Measurements from ENCODE around the gene MUS81.
A peak's percentile ranks its signal among the peaks of the same experiment; 100 is the strongest.
"Not testable (repeated sequence)": the region's sequence is repeated elsewhere in the genome, so short reads cannot be mapped to it uniquely, and the experiment has no call there.

Gene MUS81

DNA sequence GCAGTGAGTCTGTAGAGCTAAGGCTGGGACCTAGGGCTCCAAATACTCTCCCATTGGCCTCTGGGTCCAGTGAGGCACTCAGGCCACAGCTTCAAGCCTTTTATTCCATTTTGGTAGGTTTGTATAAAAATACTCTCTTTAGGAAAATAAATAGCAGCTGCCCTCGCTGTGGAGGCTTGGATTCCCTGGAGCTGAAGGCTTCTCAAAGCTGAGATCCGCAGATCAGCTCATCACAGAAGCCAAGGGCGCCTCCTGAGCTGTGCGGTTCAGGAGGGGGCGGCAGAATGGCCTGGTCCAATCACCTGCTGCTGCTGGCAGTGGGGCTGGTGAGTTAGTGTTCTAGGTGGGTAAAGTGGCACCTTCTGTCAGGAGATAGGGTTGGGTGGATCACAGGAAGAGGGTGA is 31.9 kb downstream of the MUS81 start:
- Histone ChIP-seq H3K4me3 (ENCODE audit: low read length) (peak overlapping the region; percentile 74), H3K4me1 (ENCODE audit: control insufficient read depth, insufficient read depth, low read length) (peaks cover 77% of the 10 kb centered on the region), H3K4me2 (ENCODE audit: low read length) (peak overlapping the region; percentile 89), H3K9ac (ENCODE audit: low read depth, low read length) (peak overlapping the region; percentile 86), H3K36me3 (ENCODE audit: insufficient read depth, low read length) (peaks cover 52% of the 10 kb centered on the region)
- not testable (repeated sequence) for H3K27me3 ChIP-seq (ENCODE audit: control insufficient read depth, insufficient read depth, low read length); H3K9me3 ChIP-seq (replicated peaks; ENCODE audit: low read length)

DNA sequence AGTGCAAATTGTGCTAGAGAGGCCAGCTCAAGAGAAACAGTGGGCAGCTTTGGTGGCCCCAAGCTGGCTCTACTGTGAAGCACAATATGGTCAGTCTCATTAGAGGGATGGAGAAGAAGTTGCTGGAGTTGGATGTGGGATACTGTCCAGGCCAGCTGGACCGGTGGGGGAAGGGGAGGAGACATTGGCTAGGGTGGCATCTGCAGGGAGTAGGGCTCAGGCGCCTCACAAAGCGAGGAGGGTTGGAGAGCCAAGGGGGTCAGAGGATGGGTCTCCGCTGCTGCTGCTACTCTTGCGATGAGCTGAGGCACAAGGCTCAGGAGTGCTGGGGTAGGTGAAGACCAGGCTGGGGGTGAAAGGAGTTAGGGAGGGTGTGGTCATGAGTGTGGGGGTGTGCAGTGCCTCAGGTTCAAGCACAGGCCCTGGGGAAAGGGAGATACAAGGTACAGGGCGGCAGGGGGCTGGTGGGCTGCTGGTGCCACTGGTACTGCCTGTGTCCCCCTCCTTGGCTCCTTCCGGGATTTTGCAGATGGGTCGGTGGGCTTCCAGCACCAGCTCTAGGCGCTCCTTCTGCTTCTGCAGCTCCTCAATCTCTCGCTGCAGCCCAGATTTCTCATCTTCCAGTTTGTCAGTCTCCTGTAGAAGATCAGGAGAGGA is 32.6 kb downstream of the MUS81 start:
- Histone ChIP-seq H3K36me3 (ENCODE audit: insufficient read depth, low read length) (peaks cover 57% of the 10 kb centered on the region), H3K27me3 (ENCODE audit: control insufficient read depth, insufficient read depth, low read length) (no peaks in the 10 kb centered on the region), H3K4me3 (ENCODE audit: low read length) (peak overlapping the region; percentile 74), H3K9ac (ENCODE audit: low read depth, low read length) (peak overlapping the region; percentile 86), H3K9me3 (replicated peaks; ENCODE audit: low read length) (no peaks in the 10 kb centered on the region), H3K4me1 (ENCODE audit: control insufficient read depth, insufficient read depth, low read length) (peaks cover 77% of the 10 kb centered on the region), H3K4me2 (ENCODE audit: low read length) (peak overlapping the region; percentile 89)

DNA sequence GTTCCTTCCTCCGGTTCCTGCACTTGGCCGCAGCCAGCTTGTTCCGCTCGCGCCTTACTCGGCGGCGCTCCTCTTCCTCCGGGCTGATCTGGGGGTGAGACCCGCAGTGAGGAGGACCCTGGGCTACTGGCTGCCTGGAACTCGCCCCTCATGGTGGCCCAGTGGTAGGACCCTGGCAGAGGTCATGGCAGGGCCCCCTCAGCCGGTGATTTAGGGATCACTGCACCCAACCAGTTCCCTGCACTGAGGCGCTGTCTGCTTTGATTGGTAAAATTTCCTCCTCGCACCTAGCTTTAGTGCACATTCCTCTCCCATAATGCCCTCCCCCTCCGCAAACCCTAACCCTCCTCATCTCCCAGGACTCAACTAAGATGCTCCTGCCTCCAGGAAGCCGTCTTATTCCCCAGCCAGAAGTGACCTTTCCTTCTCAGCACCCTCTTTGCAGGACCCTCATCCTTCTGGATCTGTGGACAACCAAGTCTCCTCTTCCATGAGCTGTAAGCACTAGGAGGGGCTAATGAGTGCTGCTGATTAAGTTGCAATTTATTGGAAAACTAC is 33.9 kb downstream of the MUS81 start:
- Histone ChIP-seq H3K4me3 (ENCODE audit: low read length) (peak overlapping the region; percentile 55), H3K36me3 (ENCODE audit: insufficient read depth, low read length) (peaks cover 68% of the 10 kb centered on the region), H3K9ac (ENCODE audit: low read depth, low read length) (peak overlapping the region; percentile 39), H3K4me1 (ENCODE audit: control insufficient read depth, insufficient read depth, low read length) (peaks cover 71% of the 10 kb centered on the region), H3K27me3 (ENCODE audit: control insufficient read depth, insufficient read depth, low read length) (no peaks in the 10 kb centered on the region), H3K4me2 (ENCODE audit: low read length) (peak overlapping the region; percentile 89), H3K9me3 (replicated peaks; ENCODE audit: low read length) (no peaks in the 10 kb centered on the region)

DNA sequence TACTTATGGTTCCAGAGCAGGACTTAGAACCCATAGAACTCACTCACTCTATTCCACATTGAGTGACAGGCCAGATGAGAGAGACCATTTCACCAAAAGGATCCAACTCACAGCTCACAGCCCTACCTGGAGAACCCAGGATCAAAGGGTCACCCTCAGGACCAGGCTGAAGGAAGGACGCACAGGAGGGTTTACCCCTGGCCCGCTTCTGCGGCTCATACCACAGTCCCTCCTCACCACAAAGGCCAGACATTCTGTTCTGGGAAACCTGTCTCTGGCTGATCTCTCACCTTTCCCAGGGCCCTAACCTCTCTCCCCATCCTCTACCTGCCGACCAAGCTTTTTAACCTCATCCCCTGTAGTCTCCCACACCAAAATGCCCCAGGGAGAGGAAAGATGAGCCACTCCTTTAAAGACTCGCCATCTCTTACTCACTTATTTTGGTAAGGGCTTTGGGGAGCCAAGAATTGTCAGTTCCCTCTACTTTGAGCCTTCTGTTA is 35.3 kb downstream of the MUS81 start:
- H3K4me2 ChIP-seq (ENCODE audit: low read length): peak overlapping the region; percentile 82
- peaks cover 60% of the 10 kb centered on the region for H3K4me1 ChIP-seq (ENCODE audit: control insufficient read depth, insufficient read depth, low read length)
- no peaks in the 10 kb centered on the region for H3K27me3 ChIP-seq (ENCODE audit: control insufficient read depth, insufficient read depth, low read length)
- H3K9ac ChIP-seq (ENCODE audit: low read depth, low read length): peak overlapping the region; percentile 96
- no peaks in the 10 kb centered on the region for H3K9me3 ChIP-seq (replicated peaks; ENCODE audit: low read length)
- H3K4me3 ChIP-seq (ENCODE audit: low read length): peak overlapping the region; percentile 86
- peaks cover 74% of the 10 kb centered on the region for H3K36me3 ChIP-seq (ENCODE audit: insufficient read depth, low read length)

DNA sequence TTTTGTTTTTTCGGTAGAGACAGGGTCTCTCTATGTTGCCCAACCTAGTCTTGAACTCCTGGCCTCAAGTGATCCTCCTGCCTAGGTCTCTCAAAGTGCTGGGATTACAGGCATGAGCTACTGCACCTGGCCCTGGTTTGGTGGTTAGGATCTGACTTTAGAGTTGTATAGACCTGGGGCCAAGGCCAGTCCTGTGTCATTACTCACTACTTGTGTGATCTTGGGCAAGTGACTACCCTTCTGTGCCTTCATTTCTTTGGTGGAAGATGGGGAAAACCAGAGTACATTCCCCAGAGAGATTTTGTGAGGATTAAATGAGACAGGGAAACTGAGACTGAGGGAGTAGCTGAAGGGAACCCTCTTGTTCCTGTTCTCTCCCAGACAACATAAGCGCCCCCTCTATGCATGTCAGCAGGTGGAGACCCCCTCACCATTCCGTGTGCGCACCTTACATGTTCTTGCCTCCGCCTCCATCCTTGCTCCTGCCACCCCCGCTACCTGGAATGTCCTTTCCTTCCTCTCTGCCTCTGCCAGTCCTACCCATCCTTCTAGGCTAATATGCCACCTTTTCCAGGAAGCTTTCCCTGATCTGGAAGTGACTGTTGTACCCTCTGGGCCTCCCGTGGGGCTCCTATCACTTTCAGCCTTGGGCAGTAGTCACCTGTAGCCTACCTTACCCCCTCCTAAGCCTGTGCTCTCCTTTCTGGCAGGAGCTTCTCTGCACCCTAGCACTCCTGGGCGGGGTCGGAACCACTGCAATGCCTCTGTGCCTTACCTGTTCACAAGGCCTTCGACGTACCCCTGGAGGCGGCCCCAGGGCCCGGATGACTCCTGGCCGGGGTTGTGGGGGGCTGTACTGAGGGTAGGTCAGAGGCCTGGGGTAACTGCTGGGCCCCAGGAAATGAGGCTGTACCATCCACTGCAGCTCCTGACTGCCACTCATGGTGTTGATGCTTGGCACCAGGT is 36.1 kb downstream of the MUS81 start:
- Histone ChIP-seq H3K4me1 (ENCODE audit: control insufficient read depth, insufficient read depth, low read length) (peaks cover 65% of the 10 kb centered on the region), H3K4me2 (ENCODE audit: low read length) (peak overlapping the region; percentile 82), H3K9me3 (replicated peaks; ENCODE audit: low read length) (no peaks in the 10 kb centered on the region), H3K9ac (ENCODE audit: low read depth, low read length) (peak overlapping the region; percentile 96), H3K36me3 (ENCODE audit: insufficient read depth, low read length) (peaks cover 70% of the 10 kb centered on the region), H3K27me3 (ENCODE audit: control insufficient read depth, insufficient read depth, low read length) (no peaks in the 10 kb centered on the region), H3K4me3 (ENCODE audit: low read length) (peak overlapping the region; percentile 86)

DNA sequence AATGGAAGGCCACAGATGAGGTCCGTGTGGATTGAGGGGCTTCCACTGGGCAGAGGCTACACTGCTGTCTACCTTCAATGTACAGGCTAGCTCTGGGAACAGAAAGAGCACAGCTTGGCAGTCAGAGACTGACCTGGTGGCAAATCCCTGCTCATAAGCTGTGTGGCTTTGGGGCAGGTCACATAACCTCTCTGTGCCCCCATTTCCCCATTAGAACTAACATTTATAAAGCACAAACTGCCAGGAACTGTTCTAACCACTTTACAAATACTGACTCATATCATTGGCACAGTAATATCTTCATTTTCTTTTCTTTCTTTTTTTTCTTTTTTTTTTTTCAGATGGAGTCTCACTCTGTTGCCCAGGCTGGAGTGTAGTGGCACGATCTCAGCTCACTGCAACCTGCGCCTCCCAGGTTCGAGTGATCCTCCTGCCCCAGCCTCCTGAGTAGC is 36.8 kb downstream of the MUS81 start:
- peak overlapping the region; percentile 96 for H3K9ac ChIP-seq (ENCODE audit: low read depth, low read length)
- peaks cover 63% of the 10 kb centered on the region for H3K36me3 ChIP-seq (ENCODE audit: insufficient read depth, low read length)
- no peaks in the 10 kb centered on the region for H3K9me3 ChIP-seq (replicated peaks; ENCODE audit: low read length)
- peak overlapping the region; percentile 82 for H3K4me2 ChIP-seq (ENCODE audit: low read length)
- peak overlapping the region; percentile 86 for H3K4me3 ChIP-seq (ENCODE audit: low read length)
- H3K27me3 ChIP-seq (ENCODE audit: control insufficient read depth, insufficient read depth, low read length): no peaks in the 10 kb centered on the region
- H3K4me1 ChIP-seq (ENCODE audit: control insufficient read depth, insufficient read depth, low read length): peaks cover 65% of the 10 kb centered on the region

DNA sequence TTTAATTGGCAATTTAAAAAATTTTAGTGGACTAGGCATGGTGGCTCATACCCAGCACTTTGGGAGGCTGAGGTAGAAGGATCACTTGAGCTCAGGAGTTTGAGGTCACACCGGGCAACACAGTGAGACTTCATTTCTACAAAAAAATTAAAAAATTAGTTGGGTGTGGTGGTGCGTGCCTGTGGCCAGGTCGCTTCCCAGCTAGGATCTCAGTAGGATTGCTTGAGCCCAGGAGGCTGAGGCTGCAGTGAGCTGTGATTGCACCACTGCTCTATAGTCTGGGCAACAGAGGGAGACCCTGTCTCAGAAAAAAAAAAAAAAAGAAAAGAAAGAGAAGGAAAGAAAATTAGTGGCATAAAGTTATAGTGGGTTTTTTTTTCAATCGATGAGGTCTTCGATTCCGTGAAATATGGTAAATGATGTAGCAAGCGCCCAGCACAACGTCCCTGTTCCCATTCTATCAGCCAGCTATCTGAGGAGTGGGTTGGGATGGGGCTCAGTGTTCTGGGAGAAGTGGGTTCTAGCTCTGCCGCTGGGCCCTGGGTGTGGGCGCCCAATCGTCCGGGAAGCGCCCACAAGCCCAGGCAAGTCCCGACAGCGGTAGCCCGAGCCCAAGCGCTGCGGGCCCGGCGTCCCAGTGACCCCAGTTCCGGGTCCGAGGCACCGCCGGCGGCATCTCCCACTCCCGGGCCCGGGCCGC is 38.6 kb downstream of the MUS81 start:
- Histone ChIP-seq H3K4me1 (ENCODE audit: control insufficient read depth, insufficient read depth, low read length) (peaks cover 67% of the 10 kb centered on the region), H3K4me3 (ENCODE audit: low read length) (peak overlapping the region; percentile 86), H3K36me3 (ENCODE audit: insufficient read depth, low read length) (peaks cover 47% of the 10 kb centered on the region), H3K9me3 (replicated peaks; ENCODE audit: low read length) (no peaks in the 10 kb centered on the region), H3K27me3 (ENCODE audit: control insufficient read depth, insufficient read depth, low read length) (no peaks in the 10 kb centered on the region), H3K4me2 (ENCODE audit: low read length) (peak overlapping the region; percentile 82), H3K9ac (ENCODE audit: low read depth, low read length) (peak overlapping the region; percentile 96)

DNA sequence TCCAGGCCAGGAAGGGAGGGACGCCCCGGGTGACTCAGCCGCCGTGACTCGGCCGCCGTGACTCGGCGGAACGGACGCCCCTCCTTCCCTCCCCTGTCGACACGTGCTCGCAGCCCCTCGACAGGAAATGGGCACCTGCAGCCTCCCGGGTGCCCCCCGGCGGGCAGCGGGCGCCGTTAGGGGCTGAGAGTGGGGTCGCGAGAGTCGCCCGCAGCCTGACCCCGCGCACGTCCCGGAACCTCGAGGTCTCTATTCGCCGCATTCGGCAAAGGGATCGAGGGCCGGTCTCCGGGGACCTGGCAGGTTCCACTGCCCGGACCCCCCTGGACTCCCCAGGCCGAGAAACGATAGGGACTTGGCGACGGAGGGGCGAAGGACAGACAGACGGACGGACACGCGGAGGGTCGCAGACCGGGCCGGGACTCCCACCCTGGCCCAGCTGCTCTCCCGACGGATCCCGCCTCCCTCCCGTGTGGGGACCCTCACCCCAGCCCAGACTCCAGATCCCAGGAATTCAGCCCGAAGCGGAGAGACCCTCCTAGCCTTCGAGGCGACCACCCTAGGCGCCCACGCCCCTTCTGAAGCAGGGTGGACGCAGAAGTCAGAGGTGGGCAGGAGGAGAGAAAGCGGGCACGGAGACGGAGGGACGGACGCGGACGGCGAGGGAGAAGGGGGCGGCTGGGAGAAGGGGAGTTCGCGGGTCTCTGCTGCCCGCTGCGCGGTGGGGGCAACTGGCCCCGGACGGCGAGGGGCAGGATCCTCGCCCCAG is 39.3 kb downstream of the MUS81 start:
- peaks cover 63% of the 10 kb centered on the region for H3K4me1 ChIP-seq (ENCODE audit: control insufficient read depth, insufficient read depth, low read length)
- H3K9ac ChIP-seq (ENCODE audit: low read depth, low read length): peak overlapping the region; percentile 96
- peak overlapping the region; percentile 86 for H3K4me3 ChIP-seq (ENCODE audit: low read length)

DNA sequence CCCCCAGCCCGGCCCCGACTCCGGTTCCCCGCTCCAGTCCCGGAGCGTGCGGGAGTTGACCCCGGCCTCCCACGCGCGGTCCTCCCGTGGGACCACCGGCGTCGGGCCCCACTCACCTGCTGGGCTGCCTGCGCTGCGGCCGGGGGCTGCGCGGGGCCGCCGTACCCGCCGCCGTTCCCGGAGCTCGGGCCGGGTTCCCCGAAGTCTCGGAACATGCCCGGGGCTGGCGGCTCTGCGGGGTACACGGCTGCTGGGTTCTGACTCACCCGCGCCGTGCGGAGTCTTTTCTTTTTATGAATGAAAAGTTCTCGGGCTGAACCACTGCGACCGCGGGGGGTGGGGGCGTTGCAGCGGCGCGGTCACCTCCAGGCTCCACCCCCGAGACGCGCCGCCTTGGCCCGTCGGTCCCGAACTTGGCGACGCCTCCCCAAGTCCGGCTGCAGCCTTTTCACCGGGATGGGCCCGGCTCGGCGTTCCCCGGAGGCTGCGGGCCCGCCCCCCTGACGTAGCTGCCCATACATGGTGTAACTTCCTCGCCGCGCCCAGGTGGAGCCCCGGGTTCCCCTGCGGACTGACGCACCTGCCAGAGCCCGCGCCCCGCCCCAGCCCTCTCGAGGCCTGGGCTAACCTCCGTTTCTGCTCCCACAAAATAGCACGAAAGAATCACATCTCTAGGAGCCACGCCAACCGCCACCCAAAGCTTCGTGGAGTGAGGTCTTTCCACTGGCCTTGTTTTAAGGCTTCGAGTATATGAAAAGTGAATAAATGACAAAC is 40.1 kb downstream of the MUS81 start, which contains the start of gene FOSL1:
FOSL1 (minus strand) TSS at position 264 of the 774 bp plus-strand sequence; CDS start at position 215, 49 bp downstream.
- H3K9me3 ChIP-seq (replicated peaks; ENCODE audit: low read length): no peaks in the 10 kb centered on the region
- peak within 1 kb of the TSS; percentile 82 for H3K4me2 ChIP-seq (ENCODE audit: low read length)
- no peaks in the 10 kb centered on the region for H3K27me3 ChIP-seq (ENCODE audit: control insufficient read depth, insufficient read depth, low read length)
- peaks cover 39% of the 10 kb centered on the region for H3K36me3 ChIP-seq (ENCODE audit: insufficient read depth, low read length)
- H3K9ac ChIP-seq (ENCODE audit: low read depth, low read length): peak within 1 kb of the TSS; percentile 96
- peaks cover 60% of the 10 kb centered on the region for H3K4me1 ChIP-seq (ENCODE audit: control insufficient read depth, insufficient read depth, low read length)
- H3K4me3 ChIP-seq (ENCODE audit: low read length): peak within 1 kb of the TSS; percentile 86

More for the DNA sequence above, 39.3 kb downstream of the MUS81 start:
- H3K36me3 ChIP-seq (ENCODE audit: insufficient read depth, low read length): peaks cover 41% of the 10 kb centered on the region
- H3K4me2 ChIP-seq (ENCODE audit: low read length): peak overlapping the region; percentile 82
- H3K9me3 ChIP-seq (replicated peaks; ENCODE audit: low read length): no peaks in the 10 kb centered on the region
- no peaks in the 10 kb centered on the region for H3K27me3 ChIP-seq (ENCODE audit: control insufficient read depth, insufficient read depth, low read length)

DNA sequence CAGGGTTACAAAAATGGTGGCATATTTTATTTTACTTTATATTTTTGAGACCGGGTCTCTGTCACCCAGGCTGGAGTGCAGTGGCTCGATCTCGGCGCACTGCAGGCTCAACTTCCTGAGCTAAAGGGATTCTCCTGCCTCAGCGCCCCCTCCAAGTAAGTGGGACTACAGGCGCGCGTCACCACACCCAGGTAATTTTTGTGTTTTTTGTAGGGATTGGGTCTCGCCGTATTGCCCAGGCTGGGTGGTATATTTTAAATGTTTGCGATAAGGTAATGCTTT is 40.6 kb downstream of the MUS81 start:
- Histone ChIP-seq H3K4me1 (ENCODE audit: control insufficient read depth, insufficient read depth, low read length) (peaks cover 55% of the 10 kb centered on the region), H3K4me3 (ENCODE audit: low read length) (peak overlapping the region; percentile 86), H3K9ac (ENCODE audit: low read depth, low read length) (peak overlapping the region; percentile 96)

More for the DNA sequence above, 40.6 kb downstream of the MUS81 start:
- peak overlapping the region; percentile 69 for H3K4me2 ChIP-seq (ENCODE audit: low read length)
- no peaks in the 10 kb centered on the region for H3K9me3 ChIP-seq (replicated peaks; ENCODE audit: low read length)
- H3K36me3 ChIP-seq (ENCODE audit: insufficient read depth, low read length): peaks cover 34% of the 10 kb centered on the region
- no peaks in the 10 kb centered on the region for H3K27me3 ChIP-seq (ENCODE audit: control insufficient read depth, insufficient read depth, low read length)
